ENCODE results near the gene DTNBP1.
A peak's percentile ranks its signal among the peaks of the same experiment; 100 is the strongest.

The DTNBP1 gene

DNA sequence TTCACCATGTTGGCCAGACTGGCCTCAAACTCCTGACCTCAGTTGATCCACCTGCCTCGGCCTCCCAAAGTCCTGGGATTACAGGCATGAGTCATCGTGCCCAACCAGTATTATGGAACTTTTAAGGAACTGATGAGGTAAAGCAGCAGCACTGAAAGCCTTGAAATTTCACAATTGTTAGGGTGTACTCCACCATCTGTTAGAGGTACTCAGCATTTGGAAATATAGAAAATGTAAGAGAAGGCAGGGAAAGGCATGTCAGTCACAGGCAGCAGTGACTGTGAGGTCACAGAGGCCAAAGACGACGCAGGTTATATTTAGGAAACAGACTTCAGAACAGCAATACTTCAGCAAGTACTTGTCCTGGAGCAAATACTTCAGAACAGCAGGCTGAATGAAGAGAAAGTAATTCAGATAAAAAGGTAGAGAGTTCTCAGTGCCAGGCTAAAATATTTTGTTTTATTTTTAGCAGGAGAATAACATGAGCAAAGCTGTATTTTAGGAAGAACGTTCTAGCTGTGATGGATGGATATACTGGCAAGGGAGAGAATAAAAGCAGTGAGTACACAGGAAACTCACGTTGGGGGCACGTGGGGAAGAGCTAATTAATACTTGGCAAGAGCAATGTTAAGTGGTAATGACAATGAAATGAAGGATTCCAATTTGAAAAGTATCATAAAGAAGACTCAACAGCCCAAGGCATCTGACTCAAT is 67.2 kb downstream of the DTNBP1 start:
- peak; percentile 57 for DNase-seq (ENCODE audit: low read depth)
- TF ChIP-seq, protein P1, sequence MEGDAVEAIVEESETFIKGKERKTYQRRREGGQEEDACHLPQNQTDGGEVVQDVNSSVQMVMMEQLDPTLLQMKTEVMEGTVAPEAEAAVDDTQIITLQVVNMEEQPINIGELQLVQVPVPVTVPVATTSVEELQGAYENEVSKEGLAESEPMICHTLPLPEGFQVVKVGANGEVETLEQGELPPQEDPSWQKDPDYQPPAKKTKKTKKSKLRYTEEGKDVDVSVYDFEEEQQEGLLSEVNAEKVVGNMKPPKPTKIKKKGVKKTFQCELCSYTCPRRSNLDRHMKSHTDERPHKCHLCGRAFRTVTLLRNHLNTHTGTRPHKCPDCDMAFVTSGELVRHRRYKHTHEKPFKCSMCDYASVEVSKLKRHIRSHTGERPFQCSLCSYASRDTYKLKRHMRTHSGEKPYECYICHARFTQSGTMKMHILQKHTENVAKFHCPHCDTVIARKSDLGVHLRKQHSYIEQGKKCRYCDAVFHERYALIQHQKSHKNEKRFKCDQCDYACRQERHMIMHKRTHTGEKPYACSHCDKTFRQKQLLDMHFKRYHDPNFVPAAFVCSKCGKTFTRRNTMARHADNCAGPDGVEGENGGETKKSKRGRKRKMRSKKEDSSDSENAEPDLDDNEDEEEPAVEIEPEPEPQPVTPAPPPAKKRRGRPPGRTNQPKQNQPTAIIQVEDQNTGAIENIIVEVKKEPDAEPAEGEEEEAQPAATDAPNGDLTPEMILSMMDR (IDR thresholded peaks at IDR 0.05; ENCODE audit: low read length, missing control alignments): no peak
- no peak overlapping the region for H3K4me3 ChIP-seq (replicated peaks; ENCODE audit: low read depth, low read length)

DNA sequence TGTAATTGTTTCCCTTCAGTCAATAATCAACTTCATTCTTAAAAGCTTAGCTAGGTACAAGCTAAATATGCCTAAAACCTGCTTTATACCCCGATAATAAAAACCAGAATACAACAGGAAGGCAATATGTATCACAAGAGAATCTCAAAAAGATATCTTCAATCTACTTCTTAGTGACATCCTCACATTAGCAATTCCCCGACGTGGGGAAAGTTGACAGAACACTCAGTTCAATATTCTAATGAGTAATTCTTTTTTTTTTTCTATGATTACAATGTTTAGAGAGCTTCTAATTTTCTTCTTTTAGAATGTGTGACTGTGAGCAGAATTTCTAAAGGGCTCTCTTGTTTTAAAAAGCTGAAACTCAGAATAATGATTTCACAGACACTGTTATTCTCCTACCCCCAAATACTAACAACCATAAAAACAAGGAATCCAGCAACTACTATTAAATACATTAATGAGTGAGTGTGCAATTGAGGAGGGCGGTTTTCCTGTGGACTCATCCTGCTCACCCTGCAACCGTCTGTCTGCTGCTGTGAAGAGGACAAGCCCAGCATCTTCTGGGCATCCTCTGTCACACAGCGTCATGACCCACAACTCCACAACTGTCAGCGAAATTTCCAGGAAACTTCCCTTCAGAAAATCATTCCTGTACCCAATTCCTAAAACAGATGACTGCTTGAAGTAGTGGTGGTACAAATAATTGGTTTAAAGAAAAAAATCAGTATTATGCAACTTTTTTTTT is 68.1 kb downstream of the DTNBP1 start:
- DNase-seq (ENCODE audit: low read depth): no peak

DNA sequence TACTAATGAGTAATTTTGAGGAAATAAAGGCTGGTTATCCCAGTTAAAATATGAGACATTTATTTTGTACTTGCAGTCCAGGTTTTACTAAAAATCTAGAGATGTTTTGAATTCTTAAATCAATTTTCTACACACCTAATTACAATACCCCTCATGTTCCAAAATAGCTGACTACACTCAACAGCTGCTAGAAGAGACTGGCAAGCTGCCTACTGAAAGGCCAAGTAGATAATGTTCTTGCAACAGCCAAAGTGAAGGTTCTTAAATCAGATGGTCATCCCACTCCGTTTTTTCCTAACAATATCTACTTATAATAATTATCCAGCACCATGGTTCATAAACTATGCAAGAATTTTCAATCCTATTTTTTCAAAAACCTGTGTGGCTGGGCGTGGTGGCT is 69.0 kb downstream of the DTNBP1 start:
- TF ChIP-seq, protein P1 (IDR thresholded peaks at IDR 0.05; ENCODE audit: low read length, missing control alignments): no peak
- DNase-seq (ENCODE audit: low read depth): peak; percentile 49
- no peak overlapping the region for H3K4me3 ChIP-seq (replicated peaks; ENCODE audit: low read depth, low read length)

More for the DNA sequence above, 68.1 kb downstream of the DTNBP1 start:
- no peak overlapping the region for H3K4me3 ChIP-seq (replicated peaks; ENCODE audit: low read depth, low read length)
- TF ChIP-seq, protein P1 (IDR thresholded peaks at IDR 0.05; ENCODE audit: low read length, missing control alignments): no peak

DNA sequence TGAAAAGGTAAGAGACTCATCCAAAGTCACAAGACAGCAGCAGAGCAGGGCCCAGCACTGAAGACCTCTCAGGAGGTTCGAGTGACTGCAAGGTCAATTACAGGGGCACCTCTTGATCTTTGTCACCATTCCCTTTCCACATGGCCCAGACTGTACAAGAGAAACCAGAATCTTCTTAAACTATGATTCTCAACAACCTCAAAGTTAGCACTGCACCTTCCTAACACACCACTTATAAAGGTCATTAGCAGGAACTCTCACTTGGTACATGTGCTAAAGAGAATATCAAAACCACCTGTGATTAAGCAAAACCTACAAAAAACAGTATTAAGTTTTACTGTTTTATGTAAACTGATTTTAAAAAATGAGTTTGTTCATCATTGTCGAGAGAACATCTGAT is 70.2 kb downstream of the DTNBP1 start:
- TF ChIP-seq, protein P1 (IDR thresholded peaks at IDR 0.05; ENCODE audit: low read length, missing control alignments): no peak
- no peak overlapping the region for H3K4me3 ChIP-seq (replicated peaks; ENCODE audit: low read depth, low read length)
- DNase-seq (ENCODE audit: low read depth): no peak

- peak; percentile 39 for DNase-seq (ENCODE audit: low read depth)
- H3K4me3 ChIP-seq (replicated peaks; ENCODE audit: low read depth, low read length): no peak overlapping the region
- TF ChIP-seq, protein P1 (IDR thresholded peaks at IDR 0.05; ENCODE audit: low read length, missing control alignments): no peak
These were observed 73.7 kb downstream of the DTNBP1 start for GRCh38 chr6:15588971-15589634.

DNA sequence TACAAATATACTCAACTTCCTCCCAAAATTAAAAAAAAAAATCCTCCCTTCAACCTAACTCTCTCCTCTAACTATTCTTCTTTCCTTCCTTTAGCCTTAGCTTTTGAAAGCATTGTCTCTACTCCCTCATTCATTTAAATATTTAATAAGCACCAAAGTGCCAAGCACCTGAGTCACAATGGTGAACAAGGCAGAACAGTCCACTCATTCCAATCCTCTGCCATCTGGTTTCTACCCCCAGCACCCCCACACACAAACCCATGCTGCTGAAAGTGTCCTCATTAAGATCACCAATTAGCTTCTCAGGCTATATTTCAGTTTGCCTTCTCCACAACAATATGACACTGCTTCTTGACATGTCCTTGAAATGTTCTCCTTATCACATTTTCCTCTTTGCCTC is 76.3 kb downstream of the DTNBP1 start:
- TF ChIP-seq, protein P1 (IDR thresholded peaks at IDR 0.05; ENCODE audit: low read length, missing control alignments): no peak
- no peak for DNase-seq (ENCODE audit: low read depth)
- no peak overlapping the region for H3K4me3 ChIP-seq (replicated peaks; ENCODE audit: low read depth, low read length)

Measured in fibroblast of pulmonary artery (primary cell).